Measurements from ENCODE around the gene ADI1. TPM values are rescaled to one million over a fixed set of nuclear protein-coding genes. Genes with fewer than 3 reads are reported as not detected.

ADI1 gene
- total RNA-seq, 1 donor from 2014 or later, result 41.6 TPM

DNA sequence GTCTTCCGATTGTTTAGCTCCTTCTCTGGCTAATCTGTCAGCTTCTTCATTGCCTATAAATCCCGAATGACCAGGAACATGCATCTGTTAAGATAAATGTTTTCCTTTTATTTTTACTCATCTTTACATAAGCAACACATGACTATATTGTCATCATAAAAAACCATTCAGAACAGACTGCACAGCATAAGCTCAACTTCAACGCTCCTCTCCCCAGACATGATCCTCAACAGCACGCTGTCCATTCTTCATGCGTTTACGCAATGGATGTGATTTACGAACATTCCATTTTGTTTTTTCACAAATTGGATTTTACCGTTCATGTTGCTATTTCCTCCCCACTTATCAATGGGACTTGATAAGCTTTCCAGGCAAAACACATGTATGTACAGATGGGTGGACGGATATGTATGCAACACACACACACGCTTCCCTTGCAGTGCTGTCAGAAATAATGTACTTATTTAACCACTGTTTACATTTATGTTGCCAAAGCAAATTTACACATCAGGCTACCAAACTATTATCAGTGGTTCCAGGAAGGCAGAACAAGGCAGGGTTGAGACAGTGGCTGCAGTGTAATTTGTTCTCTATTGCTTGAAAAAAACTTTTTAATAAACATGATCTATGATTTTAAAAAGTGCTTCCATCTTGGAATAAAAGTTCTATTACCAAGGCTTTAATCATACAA is 26.6 kb upstream of the ADI1 start:
- no peak overlapping the region for H3K4me3 ChIP-seq (ENCODE audit: insufficient read depth, low read depth, low read length)
- Mint-ChIP-seq H3K9me3 (ENCODE audit: unreplicated experiment) (no peaks in the 10 kb centered on the region), H3K27ac (ENCODE audit: unreplicated experiment) (no peak overlapping the region), H3K4me1 (ENCODE audit: low read depth, unreplicated experiment) (no peaks in the 10 kb centered on the region), H3K4me3 (ENCODE audit: unreplicated experiment) (no peak overlapping the region), H3K27me3 (ENCODE audit: low read depth, unreplicated experiment) (no peaks in the 10 kb centered on the region), H3K36me3 (ENCODE audit: low read depth, unreplicated experiment) (peaks cover 14% of the 10 kb centered on the region)
- DNase-seq (ENCODE audit: low read depth), result no peak
- no peaks in the 10 kb centered on the region for H3K4me1 ChIP-seq (ENCODE audit: insufficient read depth, low read length)
- H3K36me3 ChIP-seq (ENCODE audit: insufficient read depth, low read length), result peaks cover 70% of the 10 kb centered on the region
- H4K20me1 ChIP-seq (ENCODE audit: insufficient read depth, low read length), result peaks cover 27% of the 10 kb centered on the region
- no peaks in the 10 kb centered on the region for H3K27me3 ChIP-seq (ENCODE audit: insufficient read depth, low read length)
- no peak overlapping the region for H3K9ac ChIP-seq (ENCODE audit: low read length)
- peaks cover 45% of the 10 kb centered on the region for H3K79me2 ChIP-seq (ENCODE audit: insufficient read depth, low read length)
- no peak overlapping the region for H3K27ac ChIP-seq (ENCODE audit: low read depth, low read length)
- no peak overlapping the region for H2AFZ ChIP-seq (ENCODE audit: low read depth, low read length)
- H3K9me3 ChIP-seq (ENCODE audit: insufficient read depth, low read depth, low read length), result no peaks in the 10 kb centered on the region
- H3K4me2 ChIP-seq (ENCODE audit: low read length), result no peak overlapping the region
- no peak for FAIRE-seq
- TF ChIP-seq, protein P1, sequence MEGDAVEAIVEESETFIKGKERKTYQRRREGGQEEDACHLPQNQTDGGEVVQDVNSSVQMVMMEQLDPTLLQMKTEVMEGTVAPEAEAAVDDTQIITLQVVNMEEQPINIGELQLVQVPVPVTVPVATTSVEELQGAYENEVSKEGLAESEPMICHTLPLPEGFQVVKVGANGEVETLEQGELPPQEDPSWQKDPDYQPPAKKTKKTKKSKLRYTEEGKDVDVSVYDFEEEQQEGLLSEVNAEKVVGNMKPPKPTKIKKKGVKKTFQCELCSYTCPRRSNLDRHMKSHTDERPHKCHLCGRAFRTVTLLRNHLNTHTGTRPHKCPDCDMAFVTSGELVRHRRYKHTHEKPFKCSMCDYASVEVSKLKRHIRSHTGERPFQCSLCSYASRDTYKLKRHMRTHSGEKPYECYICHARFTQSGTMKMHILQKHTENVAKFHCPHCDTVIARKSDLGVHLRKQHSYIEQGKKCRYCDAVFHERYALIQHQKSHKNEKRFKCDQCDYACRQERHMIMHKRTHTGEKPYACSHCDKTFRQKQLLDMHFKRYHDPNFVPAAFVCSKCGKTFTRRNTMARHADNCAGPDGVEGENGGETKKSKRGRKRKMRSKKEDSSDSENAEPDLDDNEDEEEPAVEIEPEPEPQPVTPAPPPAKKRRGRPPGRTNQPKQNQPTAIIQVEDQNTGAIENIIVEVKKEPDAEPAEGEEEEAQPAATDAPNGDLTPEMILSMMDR (IDR thresholded peaks at IDR 0.05; ENCODE audit: insufficient read depth, low read depth, low read length), result no peak
- no peak for TF ChIP-seq EZH2 (IDR thresholded peaks at IDR 0.05; ENCODE audit: insufficient read depth, low read length)

DNA sequence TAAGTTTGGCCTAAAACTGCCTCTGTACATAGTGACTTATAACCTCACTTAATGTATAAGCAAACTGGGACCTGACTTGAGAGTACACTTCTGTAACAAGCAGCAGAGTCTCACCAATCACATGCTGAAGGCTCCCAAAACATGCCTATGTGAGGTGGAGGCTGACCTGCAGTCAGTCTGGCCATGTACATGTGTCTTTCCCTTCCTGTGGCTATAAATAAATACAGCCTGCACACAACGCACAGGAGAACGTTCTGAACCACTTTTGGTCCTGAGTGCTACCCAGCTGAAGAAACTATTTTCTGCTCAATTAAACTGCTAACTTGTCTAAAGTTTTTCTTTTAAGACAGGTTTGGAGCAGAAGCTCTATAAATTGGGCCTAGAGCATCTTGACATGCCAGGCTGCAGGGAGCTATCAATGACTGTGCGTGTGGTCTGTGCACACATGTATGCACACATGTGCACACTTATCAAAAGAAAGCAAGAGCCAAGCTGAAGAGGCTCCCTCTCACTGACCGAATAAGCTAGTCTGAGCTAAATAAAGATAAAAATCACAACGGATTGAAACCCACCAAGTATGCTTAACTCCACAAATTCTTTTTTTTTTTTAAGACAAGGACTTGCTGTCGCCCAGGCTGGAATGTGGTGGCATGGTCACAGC is 23.8 kb upstream of the ADI1 start:
- no peak overlapping the region for H3K27ac Mint-ChIP-seq (ENCODE audit: unreplicated experiment)
- TF ChIP-seq, protein P1 (IDR thresholded peaks at IDR 0.05; ENCODE audit: insufficient read depth, low read depth, low read length), result no peak
- TF ChIP-seq EZH2 (IDR thresholded peaks at IDR 0.05; ENCODE audit: insufficient read depth, low read length), result no peak
- no peak overlapping the region for H3K4me3 Mint-ChIP-seq (ENCODE audit: unreplicated experiment)

DNA sequence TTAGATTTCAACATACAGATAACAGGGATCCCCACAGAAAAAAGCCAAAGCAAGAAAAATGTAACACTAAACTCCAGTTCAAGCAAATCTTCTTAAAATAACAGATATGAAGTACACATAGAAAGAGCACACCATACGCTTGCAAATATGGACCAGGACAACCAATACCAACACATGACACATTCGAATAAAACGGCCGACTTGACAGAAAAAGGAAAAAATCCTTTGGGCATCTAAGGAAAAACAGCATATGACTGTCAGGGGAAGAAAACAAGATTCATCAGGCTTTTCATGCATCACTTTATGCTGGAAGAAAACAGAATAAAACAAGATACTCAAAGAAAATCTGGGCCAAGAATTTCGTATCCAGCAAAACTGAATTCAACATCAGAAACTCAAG is 22.8 kb upstream of the ADI1 start:
- DNase-seq (ENCODE audit: low read depth) (no peak), FAIRE-seq (no peak)
- Histone ChIP-seq H3K36me3 (ENCODE audit: insufficient read depth, low read length) (peaks cover 46% of the 10 kb centered on the region), H2AFZ (ENCODE audit: low read depth, low read length) (no peak overlapping the region), H3K4me3 (ENCODE audit: insufficient read depth, low read depth, low read length) (no peak overlapping the region), H3K27me3 (ENCODE audit: insufficient read depth, low read length) (no peaks in the 10 kb centered on the region), H3K79me2 (ENCODE audit: insufficient read depth, low read length) (peaks cover 45% of the 10 kb centered on the region), H3K4me1 (ENCODE audit: insufficient read depth, low read length) (peaks cover under 1% of the 10 kb centered on the region), H4K20me1 (ENCODE audit: insufficient read depth, low read length) (peaks cover 22% of the 10 kb centered on the region), H3K27ac (ENCODE audit: low read depth, low read length) (no peak overlapping the region), H3K4me2 (ENCODE audit: low read length) (no peak overlapping the region), H3K9me3 (ENCODE audit: insufficient read depth, low read depth, low read length) (no peaks in the 10 kb centered on the region), H3K9ac (ENCODE audit: low read length) (no peak overlapping the region)
- TF ChIP-seq EZH2 (IDR thresholded peaks at IDR 0.05; ENCODE audit: insufficient read depth, low read length), result no peak
- TF ChIP-seq, protein P1 (IDR thresholded peaks at IDR 0.05; ENCODE audit: insufficient read depth, low read depth, low read length), result no peak
- peaks cover 5% of the 10 kb centered on the region for H3K36me3 Mint-ChIP-seq (ENCODE audit: low read depth, unreplicated experiment)
- no peaks in the 10 kb centered on the region for H3K27me3 Mint-ChIP-seq (ENCODE audit: low read depth, unreplicated experiment)
- H3K4me1 Mint-ChIP-seq (ENCODE audit: low read depth, unreplicated experiment), result peaks cover under 1% of the 10 kb centered on the region
- H3K9me3 Mint-ChIP-seq (ENCODE audit: unreplicated experiment), result no peaks in the 10 kb centered on the region
- H3K4me3 Mint-ChIP-seq (ENCODE audit: unreplicated experiment), result no peak overlapping the region
- no peak overlapping the region for H3K27ac Mint-ChIP-seq (ENCODE audit: unreplicated experiment)

More for the DNA sequence above, 23.8 kb upstream of the ADI1 start:
- Mint-ChIP-seq H3K9me3 (ENCODE audit: unreplicated experiment) (no peaks in the 10 kb centered on the region), H3K36me3 (ENCODE audit: low read depth, unreplicated experiment) (peaks cover 10% of the 10 kb centered on the region), H3K27me3 (ENCODE audit: low read depth, unreplicated experiment) (no peaks in the 10 kb centered on the region), H3K4me1 (ENCODE audit: low read depth, unreplicated experiment) (no peaks in the 10 kb centered on the region)
- DNase-seq (ENCODE audit: low read depth), result no peak
- FAIRE-seq, result no peak
- no peaks in the 10 kb centered on the region for H3K9me3 ChIP-seq (ENCODE audit: insufficient read depth, low read depth, low read length)
- H3K27ac ChIP-seq (ENCODE audit: low read depth, low read length), result no peak overlapping the region
- peaks cover 45% of the 10 kb centered on the region for H3K79me2 ChIP-seq (ENCODE audit: insufficient read depth, low read length)
- H3K4me2 ChIP-seq (ENCODE audit: low read length), result no peak overlapping the region
- no peak overlapping the region for H2AFZ ChIP-seq (ENCODE audit: low read depth, low read length)
- no peaks in the 10 kb centered on the region for H3K27me3 ChIP-seq (ENCODE audit: insufficient read depth, low read length)
- H3K36me3 ChIP-seq (ENCODE audit: insufficient read depth, low read length), result peaks cover 54% of the 10 kb centered on the region
- H4K20me1 ChIP-seq (ENCODE audit: insufficient read depth, low read length), result peaks cover 26% of the 10 kb centered on the region
- no peaks in the 10 kb centered on the region for H3K4me1 ChIP-seq (ENCODE audit: insufficient read depth, low read length)
- no peak overlapping the region for H3K4me3 ChIP-seq (ENCODE audit: insufficient read depth, low read depth, low read length)
- H3K9ac ChIP-seq (ENCODE audit: low read length), result no peak overlapping the region

All from astrocyte (in vitro differentiated cells and primary cell).